RKO (cell line): Measurements from ENCODE around the gene FBXL7.

Experiments
- DNase-seq: peaks from one replicate; pipeline ENCODE4 v3.0.0-alpha.2; 2016; ENCODE audit warnings: low spot score

FBXL7 gene

DNA sequence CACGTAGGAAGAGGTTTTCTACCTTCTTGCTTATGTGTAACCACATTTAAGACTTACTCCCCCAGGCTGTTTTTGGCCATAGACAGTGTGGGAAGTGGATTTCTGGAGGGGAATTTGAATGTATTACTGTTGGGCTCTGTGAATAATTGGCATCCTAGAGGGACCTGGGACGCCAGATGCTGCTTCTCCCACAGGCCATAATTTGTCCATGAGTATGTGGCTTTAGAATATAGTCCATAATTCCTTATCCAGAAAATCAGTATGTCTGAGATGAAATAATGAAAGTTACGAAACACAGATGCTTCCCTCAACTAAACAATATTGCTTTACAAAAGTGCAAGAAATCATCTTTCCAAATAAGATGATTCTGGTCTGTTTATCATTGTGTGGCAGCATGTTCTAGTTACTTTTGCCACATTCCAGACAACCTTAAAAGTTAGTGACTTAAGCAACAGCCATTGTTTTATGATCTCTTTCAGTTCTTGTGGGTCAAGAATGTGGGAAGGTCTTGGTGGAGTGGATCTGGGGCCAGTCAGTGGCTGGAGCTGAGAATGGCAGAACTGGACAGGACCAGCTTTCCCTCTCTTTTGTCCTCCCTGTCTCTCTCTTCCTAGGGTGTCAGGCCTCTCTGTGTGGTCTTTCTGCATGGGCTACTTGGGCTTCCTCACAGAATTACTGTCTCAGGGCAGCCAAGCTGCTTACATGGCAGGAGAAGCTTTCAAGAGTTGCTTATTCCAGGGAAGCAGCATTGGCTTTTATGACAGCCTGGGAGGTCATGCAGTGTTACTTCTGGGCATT is 79.4 kb downstream of the FBXL7 start:
- no peak for DNase-seq

DNA sequence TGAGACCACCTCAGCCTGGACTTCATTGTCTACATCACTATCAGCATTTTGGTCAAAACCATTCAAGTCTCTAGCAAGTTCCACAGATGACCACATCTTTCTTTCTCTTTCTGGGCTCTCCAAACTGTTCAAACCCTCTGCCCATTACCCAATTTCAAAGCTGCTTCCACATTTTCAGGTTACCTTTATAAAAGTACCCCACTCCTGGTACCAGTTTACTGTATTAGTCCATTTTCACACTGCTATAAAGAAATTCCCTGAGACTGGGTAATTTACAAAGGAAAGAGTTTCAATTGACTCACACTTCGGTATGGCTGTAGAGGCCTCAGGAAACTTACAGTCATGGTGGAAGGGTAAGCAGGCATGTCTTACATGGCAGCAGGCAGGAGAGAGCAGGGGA is 84.5 kb downstream of the FBXL7 start:
- DNase-seq = no peak

DNA sequence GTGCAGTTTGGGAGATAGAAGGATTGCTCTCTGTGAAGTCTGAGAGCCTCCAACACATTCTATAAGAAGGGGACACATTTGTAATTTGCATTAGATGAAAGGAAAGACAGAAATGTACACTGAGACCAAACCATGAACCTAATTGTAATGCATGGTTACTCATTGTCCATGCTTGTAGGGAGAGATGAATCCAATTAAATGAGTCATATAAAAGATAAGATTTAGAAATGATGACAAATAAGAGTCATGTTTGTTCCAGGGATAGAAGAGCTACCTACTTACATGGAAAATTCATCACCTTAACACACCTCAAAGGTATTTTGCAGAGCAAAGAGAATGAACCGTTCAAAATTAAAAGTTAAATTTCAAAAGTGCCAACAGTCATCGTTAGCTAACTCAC is 85.1 kb downstream of the FBXL7 start:
- DNase-seq = no peak

DNA sequence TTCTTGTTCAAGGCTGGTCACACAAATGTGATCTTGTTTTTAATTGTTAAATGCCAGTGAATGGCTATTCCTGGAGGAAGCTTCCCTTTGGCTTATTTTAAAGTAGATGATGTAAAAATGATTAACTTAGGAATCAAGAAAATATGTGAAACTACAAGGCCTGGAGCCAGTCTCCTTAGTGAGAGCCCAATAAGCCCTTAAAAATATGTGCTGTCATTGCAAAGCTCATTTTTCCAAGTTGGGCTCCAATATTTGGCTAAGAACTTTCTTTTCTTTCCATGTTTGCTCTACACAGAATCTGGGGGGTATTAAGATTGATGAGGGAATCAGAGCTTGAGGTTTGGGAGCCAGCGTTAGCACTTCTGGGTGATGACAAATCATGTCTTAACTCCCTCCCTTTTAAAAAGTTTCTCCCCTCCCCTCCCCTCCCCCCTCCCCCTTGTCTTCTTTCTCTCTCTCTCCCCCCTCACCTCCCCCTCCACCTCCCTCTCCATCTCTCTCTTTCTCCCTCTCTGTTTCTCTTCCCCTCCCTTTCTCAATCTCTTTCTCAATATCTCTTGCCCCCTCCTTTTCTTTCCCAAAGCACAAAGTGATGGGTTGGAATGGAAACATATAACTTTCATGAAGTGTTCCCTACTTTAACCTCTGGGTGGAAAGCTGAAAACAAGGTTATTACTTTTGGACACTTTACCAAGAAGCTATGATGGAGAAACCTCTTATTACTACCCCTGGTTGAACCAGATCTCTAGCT is 86.0 kb downstream of the FBXL7 start:
- no peak for DNase-seq

DNA sequence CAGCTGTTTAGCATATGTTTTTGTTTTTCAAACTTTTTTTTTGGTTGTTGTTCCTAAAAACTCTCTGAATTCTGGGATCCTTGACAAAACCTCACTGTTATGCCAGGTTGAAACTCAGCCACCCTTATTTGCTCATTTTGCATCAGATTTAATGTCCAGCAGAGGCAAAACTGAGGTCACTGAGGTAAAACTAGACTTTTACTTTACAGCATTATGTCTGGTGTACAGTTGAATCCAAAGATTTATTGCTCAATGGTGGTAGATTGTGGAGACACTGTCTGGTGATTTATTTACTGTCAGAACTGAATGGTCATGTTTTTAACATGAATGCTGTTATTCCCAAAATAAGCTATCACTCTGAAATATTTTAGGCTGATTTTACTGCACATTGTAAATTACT is 87.9 kb downstream of the FBXL7 start:
- DNase-seq = no peak

DNA sequence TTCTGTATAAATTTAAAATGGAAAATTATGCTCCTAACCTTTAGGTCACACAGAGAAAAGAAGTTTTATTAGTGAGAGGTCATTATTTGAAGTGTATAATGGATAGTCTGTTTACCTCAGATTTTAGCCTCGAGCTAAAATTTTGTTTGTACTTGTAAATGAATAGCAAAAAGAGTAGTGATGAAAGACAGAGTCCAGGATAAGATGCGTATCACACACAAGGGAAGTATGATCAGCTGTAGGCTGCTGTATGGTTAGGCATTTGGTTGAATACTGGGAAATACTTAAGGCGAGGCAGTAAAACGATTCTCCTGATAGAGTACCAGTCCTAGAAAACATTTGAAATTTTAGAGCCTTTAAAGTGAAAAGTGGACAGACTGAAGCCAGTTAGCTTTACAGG is 92.7 kb downstream of the FBXL7 start:
- DNase-seq = no peak

DNA sequence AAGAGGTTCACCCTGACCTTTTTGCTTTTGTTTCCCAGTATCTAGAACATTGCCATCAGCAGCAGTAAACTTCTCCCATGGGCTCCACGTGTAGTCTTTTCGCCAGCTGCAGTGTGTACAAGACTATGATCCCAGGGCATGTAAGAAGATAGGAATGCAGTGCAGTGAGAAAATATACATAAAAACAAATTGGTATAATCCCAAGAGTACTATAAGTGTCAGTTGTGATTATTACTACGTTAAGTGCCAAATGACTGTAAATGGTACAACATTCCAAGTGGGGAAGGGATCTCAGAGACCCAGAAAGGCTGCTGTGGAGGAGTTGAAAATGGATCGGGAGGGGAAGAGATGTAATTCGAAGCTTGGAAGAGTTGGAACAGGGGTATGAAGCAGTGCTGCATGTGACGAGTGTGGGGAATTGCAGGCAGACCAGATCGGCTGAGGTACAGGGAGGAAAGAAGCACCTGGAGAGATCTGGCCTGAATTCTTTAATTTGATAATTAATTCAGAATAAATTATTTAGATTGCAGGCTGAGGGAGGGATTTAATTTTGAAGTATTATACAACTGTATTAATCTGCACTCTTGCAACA is 95.1 kb downstream of the FBXL7 start:
- no peak for DNase-seq

DNA sequence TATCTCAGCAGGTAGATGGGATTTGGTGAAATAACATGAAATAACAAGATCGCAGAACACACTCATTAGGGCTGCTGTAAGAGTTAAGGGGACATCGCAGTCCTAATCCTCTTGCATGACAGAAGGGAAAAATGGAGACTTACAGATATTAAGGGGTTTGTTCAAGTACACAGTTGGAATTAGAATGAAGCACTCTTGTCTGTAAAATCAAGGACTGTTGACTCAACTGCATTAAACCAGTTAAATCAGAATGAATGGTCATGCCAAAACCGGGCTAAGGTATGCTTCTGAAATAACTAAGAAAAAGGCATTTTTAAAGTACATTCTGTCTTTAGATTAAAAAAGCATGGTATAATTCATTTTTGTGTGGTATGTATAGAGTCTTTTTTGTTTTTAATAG is 95.9 kb downstream of the FBXL7 start:
- DNase-seq = no peak

DNA sequence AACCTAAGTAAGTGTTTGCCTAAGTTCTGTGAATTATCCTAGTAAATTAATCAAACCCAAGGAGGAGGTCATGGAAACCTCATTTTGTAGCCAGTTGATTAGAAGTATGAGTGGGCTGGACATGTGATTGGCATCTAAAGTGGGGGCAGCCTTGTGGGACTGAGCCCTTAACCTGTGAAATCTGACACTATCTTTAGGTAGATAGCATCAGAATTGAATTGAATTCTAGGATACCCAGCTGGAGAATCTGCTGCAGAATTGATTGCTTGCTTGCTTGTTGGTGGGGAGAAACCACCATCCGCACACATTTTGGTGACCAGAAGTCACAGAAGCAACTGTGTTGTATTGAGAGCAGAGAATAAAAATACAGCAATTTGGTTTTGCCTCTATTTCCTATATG is 97.0 kb downstream of the FBXL7 start:
- no peak for DNase-seq

DNA sequence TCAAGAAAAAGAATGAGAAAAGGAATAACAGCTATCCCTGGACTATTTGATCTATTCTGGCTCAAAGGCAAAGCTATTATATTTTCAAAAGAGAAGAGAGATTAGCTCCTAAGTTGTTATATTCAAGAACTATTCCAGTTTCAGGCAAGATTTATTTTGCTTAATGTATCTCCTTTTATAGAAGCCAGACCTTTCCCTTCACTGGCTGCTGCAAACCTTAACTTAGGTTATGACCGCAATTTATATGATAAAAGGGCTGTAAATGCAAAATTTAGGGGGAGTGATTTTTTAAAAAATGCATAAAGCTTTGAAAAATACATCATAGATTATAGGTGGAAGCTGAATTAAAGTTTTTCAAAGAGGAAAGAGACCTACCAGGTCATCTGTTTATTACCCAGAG is 97.8 kb downstream of the FBXL7 start:
- DNase-seq = no peak

DNA sequence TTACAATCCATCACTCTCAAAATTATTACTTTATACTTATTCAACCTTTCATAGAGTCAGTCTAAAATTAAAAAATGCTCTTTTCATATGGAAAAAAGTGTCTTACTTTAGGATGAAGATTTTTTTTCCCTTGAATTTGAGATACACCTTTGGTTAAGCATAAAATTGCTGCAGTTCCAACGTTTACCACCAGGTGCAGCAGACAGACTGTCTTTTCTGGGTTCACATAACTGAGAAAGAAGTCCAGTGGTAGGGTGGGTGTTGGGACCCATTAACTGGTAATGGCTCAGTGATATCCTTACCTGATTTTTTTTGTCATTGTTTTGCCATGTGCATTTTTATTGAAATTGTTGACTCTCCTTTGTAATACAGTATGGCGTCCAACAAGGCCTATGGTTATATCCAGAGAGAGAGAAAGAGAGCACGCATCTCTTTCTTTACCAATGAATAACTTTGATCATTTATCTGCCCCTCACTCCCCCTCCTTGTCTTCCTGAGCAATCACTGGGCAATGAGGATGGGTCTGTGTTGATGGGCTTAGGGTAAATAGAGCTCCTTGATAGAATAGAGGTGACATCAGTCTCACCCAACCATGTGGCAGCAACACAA is 98.4 kb downstream of the FBXL7 start:
- DNase-seq = peak; percentile 14

DNA sequence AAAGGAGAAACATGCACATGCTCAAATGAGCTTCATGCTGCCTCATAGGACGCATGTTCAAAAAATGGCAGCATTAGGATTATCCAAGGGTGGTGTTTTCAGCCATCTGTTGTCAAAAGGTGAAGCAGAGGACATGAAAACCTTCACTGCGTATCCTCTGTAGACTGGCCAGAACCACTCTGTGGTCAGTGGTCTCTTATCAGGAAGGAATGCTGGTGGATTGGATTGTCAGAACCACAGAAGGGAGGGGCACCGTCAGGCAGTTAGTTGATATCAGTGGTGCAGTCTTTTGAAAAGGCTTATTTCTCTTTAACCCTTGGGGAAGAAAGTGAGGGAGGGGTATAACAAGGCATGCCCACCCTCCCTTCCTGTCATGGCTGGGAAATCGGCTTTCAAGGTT is 100.1 kb downstream of the FBXL7 start:
- no peak for DNase-seq

DNA sequence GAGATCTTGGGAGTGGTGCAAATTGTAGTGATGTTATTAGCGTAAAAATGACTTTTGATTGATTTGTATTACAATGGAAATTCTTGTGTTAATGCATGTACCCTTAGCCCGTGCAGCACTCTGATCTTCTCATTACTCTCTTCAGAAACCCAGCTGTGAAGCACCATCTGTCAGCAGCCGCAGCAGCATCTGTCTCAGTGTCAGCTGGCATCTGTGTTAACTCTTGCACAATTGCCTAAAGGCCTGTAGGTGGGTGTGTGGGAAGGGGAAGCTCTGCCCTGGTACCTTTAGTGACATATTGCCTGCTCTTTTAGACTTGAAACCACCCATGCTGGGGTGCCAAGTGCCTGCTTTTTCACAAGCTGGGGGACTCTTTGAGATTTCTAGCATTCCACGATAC is 101.3 kb downstream of the FBXL7 start:
- DNase-seq = no peak

DNA sequence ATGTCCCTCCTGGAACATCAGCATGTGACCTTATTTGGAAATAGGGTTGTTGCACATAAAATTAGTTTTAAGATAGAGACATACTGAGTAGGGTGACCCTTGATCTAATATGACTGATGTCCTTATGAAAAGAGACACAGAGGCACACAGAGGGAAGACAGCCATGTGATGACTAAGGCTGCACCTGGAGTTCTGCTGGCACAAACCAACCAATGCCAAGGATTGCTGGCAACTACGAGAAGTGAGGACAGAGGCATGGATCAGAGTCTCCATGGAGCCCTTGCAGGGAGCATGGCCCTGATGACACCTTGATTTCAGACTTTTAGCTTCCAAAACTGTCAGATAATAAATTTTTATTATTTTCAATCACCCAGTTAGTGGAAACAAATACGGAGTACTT is 101.9 kb downstream of the FBXL7 start:
- DNase-seq = no peak

DNA sequence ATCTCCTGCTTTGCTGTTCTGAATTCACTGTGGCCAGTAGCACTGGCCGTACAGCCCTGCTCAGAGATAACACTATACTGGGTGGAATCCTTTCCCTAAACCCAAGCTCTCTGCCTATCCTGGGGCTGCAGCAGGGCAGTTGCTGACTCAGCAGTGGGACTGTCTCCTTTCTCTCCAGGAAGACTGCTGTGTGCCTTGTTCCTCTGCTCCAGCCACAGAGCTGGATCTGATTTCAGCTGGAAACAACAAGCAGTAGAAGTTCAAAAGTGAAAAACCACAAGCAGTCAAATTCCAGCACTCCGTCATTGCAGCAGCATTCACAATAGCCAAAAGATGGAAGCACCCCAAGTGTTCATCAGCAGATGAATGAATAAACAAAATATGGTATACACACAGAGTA is 105.0 kb downstream of the FBXL7 start:
- no peak for DNase-seq

DNA sequence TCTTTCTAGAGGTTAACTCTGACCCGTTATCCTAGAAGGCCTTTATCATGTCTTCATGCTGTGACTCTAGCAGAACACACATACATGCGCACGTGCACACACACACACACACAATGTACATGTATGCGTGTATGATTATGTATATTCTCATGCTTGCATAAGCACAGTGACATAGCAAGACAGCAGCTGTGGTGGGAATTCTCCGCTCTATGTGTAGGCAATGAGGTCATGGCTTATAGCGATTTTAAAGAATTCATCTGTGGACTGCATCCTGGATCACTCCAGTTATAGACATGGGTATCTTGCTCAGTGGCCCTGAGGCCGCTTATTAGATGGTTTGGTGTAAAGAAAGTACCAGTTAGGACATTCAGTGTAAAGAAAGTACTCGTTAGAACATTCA is 106.2 kb downstream of the FBXL7 start:
- no peak for DNase-seq

DNA sequence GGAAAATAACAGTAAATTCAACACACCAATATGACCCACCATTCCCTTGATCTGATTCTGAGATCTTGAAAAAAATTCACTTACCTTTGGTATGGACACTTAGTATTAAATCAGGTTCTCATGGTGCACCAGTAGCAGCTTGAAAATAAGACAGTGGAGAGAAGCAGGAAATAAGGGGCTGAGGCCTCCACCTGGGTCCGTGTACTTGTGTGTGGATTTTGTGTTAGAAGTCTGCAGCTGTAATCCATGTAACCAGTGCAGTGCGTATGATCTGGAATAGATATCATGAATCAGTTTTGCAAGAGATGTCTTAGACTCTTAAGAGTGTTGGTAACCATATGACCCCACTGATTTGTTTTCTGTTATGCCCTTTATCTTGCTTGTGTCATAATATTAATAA is 107.1 kb downstream of the FBXL7 start:
- DNase-seq = no peak

DNA sequence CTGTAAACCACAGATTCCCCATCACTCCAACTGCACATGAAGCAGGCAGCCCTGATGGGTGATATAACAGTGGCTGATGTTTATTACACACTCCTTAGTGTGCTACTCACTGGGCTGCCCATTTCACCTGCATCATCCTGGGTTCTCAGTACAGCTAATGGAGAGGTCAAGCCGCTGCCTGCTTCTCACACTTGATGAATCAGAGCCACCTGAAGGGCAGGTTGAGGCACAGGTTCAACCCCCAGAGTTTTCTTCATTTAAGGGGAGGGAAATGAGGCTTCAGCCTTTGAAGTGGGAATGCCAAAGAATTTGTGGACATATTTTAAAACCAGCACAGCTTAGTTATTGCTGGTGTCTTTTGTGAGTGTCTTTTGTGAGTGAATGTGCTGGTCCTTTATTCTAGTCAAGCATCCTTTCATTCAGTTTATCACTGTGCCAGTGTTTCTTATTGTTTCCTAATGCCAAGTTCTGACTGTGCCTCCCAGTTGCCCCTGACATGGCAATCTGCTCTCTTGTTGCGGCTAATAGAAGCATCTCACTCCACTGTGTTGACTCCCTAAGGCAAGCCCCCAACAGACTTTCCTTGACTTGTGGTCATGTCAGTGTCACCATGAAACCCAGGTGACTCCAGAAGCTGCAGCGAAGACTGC is 109.2 kb downstream of the FBXL7 start:
- no peak for DNase-seq

DNA sequence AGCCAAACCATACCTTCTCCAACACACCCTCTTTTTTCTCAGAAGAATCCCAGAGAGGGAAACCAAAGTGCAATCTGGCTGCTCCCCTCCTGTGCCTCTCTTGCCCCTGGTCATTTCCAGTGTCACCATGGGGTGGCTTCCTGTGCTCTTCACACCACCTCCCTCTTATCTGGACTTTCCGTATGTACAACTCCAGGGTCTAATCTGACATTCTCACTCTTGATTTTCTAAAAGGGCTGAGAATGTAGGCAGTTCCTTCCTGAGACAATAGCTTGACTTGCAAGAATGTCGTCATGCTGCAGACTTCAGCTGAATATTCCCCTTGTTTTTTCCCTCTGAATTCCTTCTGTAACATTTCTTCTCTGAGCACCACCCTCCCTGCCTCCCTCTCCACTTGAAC is 110.2 kb downstream of the FBXL7 start:
- no peak for DNase-seq

DNA sequence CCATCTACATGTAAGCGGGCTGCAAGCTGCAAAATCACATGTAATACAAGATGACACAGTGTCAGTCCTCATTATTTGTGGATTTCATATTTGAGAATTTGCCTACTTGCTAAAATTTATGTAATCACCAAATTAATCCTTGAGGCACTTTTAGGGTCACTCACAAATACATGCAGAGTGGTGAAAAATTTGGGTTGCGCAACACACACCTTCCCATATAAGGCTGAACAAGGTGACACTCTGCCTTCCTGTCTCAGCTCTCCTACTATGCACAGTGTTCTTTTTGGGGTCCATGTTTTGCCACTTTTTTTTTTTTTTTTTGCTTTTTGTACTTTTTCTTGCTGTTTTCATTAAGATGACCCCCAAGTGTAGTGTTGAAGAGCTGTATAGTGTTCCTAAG is 111.0 kb downstream of the FBXL7 start:
- no peak for DNase-seq

DNA sequence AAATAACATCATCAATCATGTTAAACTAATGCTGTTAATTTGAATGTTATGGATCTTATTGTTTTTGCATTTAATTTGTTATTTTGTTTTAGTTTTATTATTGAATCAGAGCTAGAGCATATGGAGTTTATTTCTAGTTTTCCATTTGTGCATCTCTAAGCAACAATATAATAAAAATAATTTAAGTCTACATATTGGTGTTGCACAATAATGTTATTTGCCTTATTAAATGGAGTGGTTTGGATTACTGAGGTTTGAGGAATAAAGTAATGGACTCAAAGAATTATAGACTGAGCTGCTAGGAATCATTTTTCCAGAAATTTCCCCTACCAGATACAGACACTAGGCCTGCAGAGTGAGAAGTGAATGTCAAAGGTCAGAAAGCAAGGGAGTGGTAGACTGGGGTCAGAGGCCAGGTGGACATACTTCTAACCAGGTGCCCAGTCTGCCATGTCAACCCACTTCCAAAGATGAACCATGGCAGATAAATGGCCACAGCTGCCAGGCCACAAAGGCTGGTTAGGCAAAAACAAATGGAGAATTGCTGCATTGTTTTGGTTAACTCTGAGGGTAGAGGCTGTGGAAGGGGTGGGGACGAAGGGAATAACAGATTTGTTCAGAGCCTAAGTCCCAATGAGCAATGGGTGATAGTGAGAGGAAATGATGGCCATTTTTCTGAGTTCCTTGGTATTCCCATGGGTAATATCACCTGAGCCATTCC is 113.1 kb downstream of the FBXL7 start:
- DNase-seq = no peak

DNA sequence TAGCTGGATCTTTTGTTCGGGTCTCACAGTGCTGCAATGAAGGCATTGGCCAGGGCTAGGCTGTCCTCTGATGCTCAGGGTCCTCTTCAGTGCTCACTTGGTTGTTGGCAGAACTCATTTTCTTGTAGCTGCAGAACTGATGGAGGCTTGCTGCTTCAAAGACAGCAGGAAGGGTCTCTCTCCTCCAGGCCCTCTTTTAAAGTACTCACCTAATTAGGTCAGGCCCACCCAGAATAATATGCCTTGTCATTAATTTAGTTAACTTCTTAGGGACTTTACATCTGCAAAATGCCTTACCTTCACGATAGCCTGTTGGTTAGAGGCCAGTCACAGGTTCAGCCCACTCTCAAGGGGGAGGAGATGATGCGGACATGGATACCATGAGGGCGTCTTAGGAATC is 114.7 kb downstream of the FBXL7 start:
- DNase-seq = no peak
